Mesendoderm (in vitro differentiated cells): Measurements from ENCODE around the gene ST8SIA5.

ENCODE experiments used
- DNase-seq: peaks from one replicate; pipeline ENCODE4 v3.0.0; 2013
- H2AK5ac ChIP-seq: 2 replicates; pipeline ENCODE4 v1.6.1; 2013; ENCODE audit warnings: low read length, inconsistent platforms
- H2BK120ac ChIP-seq: 2 replicates; pipeline ENCODE4 v1.6.1; 2013; ENCODE audit warnings: low read depth, mild to moderate bottlenecking, low read length, moderate library complexity, mixed read lengths
- H2BK15ac ChIP-seq: replicated peaks from 2 replicates; pipeline ENCODE4 v1.6.1; 2013; ENCODE audit warnings: low read depth, mild to moderate bottlenecking, moderate library complexity
- H2BK5ac ChIP-seq: 2 replicates; pipeline ENCODE4 v1.6.1; 2013; ENCODE audit warnings: low read length, inconsistent platforms
- H3K18ac ChIP-seq: 2 replicates; pipeline ENCODE4 v1.6.1; 2013; ENCODE audit warnings: mild to moderate bottlenecking, low read length, mixed read lengths
- H3K23ac ChIP-seq: one replicate; pipeline ENCODE4 v1.6.1; 2013; ENCODE audit warnings: low read length
- H3K27ac ChIP-seq: 2 replicates; pipeline ENCODE4 v1.5.1; 2013; ENCODE audit warnings: low read depth, mild to moderate bottlenecking, inconsistent platforms, low read length, moderate library complexity
- H3K27me3 ChIP-seq: 2 replicates; pipeline ENCODE4 v1.6.1; 2013; ENCODE audit warnings: low read length, control low read depth, mild to moderate bottlenecking, inconsistent platforms; ENCODE audit not compliant: insufficient read depth, poor library complexity
- H3K36me3 ChIP-seq: 2 replicates; pipeline ENCODE4 v1.6.1; 2013; ENCODE audit warnings: low read length, inconsistent platforms; ENCODE audit not compliant: control insufficient read depth, insufficient read depth
- H3K4ac ChIP-seq: one replicate; pipeline ENCODE4 v1.6.1; 2013; ENCODE audit warnings: low read depth, mild to moderate bottlenecking, low read length, moderate library complexity
- H3K4me1 ChIP-seq: 2 replicates; pipeline ENCODE4 v1.6.1; 2013; ENCODE audit warnings: low read depth, low read length, inconsistent platforms; ENCODE audit not compliant: control insufficient read depth
- H3K4me2 ChIP-seq: 2 replicates; pipeline ENCODE4 v1.6.1; 2013; ENCODE audit warnings: low read length
- H3K4me3 ChIP-seq: 2 replicates; pipeline ENCODE4 v1.5.1; 2013; ENCODE audit warnings: mild to moderate bottlenecking, low read length
- H3K56ac ChIP-seq: one replicate; pipeline ENCODE4 v1.6.1; 2013; ENCODE audit warnings: low read length
- H3K79me1 ChIP-seq: 2 replicates; pipeline ENCODE4 v1.6.1; 2013; ENCODE audit warnings: low read length, inconsistent platforms
- H3K79me2 ChIP-seq: 2 replicates; pipeline ENCODE4 v1.6.1; 2013; ENCODE audit warnings: mild to moderate bottlenecking, low read length; ENCODE audit not compliant: control insufficient read depth, insufficient read depth
- H3K9ac ChIP-seq: 2 replicates; pipeline ENCODE4 v1.6.1; 2013; ENCODE audit warnings: low read length, inconsistent platforms
- H4K5ac ChIP-seq: one replicate; pipeline ENCODE4 v1.6.1; 2013; ENCODE audit warnings: low read length
- H4K8ac ChIP-seq: one replicate; pipeline ENCODE4 v1.6.1; 2013; ENCODE audit warnings: low read depth, mild to moderate bottlenecking, control low read depth, low read length, moderate library complexity
- WGBS: extraction: QIAGEN DNeasy Blood & Tissue Kit; methylation state at CpG from one replicate; pipeline ENCODE4 v1.1.7; 2013; ENCODE audit warnings: low lambda C conversion rate, missing lambda C conversion rate; ENCODE audit not compliant: insufficient coverage; ENCODE audit errors: extremely low coverage; 5-methylcytosine and 5-hydroxymethylcytosine counted together

The ST8SIA5 gene

DNA sequence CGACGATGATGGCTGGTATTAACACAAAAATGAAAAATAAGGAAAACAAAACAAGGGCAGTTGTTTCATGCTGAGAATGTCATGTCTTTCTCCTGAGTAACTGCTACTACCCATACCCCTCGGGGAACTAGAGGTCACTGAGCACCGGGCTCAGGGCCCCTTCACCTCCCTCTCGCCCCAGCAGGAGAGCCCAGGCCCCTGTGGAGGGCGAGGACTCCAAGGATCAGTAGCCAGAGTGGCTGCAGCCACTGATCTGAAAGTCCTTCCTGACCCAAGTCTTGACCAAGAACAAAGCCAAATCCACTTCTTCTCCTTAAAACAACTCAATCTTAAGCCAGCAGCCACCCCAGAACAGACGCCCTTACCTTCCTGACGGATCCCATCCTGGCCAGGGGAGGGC, 25.5 kb downstream of the ST8SIA5 start:
- Histone ChIP-seq H3K27me3 (no peaks in the 10 kb centered on the region), H2AK5ac (no peak overlapping the region), H3K79me2 (no peaks in the 10 kb centered on the region), H2BK5ac (no peak overlapping the region), H3K9ac (no peak overlapping the region), H4K5ac (no peak overlapping the region), H3K27ac (no peak overlapping the region), H3K56ac (no peak overlapping the region), H3K4me3 (no peak overlapping the region), H3K4me2 (no peak overlapping the region), H3K4me1 (no peaks in the 10 kb centered on the region), H3K36me3 (no peaks in the 10 kb centered on the region), H3K23ac (no peak overlapping the region), H4K8ac (no peak overlapping the region), H2BK15ac (no peak overlapping the region), H2BK120ac (no peak overlapping the region), H3K79me1 (no peaks in the 10 kb centered on the region), H3K18ac (no peak overlapping the region), H3K4ac (no peak overlapping the region)
- DNase-seq: no peak
- no CpG with 5 or more reads among the region's 8 CpGs for WGBS

DNA sequence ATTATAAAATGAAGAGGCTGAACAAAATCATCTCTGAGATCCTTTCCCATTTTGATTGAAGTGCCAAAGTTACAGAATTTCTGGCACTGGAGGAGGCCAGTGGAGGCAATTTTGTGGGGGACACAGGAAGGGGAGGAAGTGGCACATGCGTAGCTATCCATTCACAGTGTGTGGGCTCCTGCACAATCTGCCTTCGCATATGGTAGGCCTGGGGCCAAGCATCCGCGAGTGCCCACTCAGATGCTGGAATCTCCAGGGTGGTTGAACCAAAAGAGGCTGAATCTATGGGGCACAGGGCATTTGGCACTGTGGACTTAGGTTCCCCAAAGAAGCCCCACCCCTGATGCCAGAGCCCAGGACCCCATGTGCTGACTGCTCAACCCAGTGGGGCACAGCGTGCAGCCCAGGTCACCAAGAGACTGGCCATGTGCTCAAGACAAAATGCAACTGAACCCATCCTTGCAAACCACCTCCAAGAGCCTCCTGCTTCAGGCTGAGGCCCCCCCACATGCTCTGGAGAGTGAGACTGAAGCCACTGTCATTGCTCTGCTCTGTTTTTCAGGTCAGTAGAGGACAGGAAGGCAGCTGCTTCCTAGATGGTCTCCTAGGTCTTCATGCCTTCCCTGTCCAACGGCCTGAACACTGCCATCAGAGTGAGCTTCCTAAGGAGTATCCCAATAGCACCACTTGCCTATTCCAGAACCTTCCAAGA, 28.5 kb downstream of the ST8SIA5 start:
- Histone ChIP-seq H2AK5ac (no peak overlapping the region), H3K4me1 (no peaks in the 10 kb centered on the region), H3K23ac (no peak overlapping the region), H2BK15ac (no peak overlapping the region), H3K36me3 (no peaks in the 10 kb centered on the region), H3K27ac (no peak overlapping the region), H3K27me3 (no peaks in the 10 kb centered on the region), H3K4ac (no peak overlapping the region), H2BK5ac (no peak overlapping the region), H3K79me2 (no peaks in the 10 kb centered on the region), H3K4me3 (no peak overlapping the region), H2BK120ac (no peak overlapping the region), H3K4me2 (no peak overlapping the region), H4K8ac (no peak overlapping the region), H3K18ac (no peak overlapping the region), H3K79me1 (no peaks in the 10 kb centered on the region), H3K56ac (no peak overlapping the region), H4K5ac (no peak overlapping the region), H3K9ac (no peak overlapping the region)
- no CpG with 5 or more reads among the region's 6 CpGs for WGBS
- DNase-seq: no peak

DNA sequence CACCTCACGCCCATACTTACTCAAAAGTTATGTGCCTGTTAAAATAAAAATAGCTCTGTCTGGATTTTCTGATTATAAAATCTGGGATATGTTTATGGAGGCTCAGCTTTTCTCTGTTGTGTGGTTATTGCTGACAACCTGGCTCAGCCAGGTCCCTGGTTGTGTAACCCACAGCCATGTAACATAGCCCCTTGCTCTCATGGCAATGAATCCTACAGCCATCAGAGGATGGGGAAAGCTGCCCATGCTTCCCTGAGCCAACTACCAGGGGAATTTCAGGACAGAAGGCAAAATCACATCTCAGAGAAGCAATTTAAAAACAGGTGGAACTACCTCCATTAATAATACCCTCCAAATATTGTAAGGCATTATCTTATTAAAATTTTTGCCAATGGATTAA, 29.7 kb downstream of the ST8SIA5 start:
- no peak overlapping the region for H2BK5ac ChIP-seq
- no CpG with 5 or more reads among the region's 1 CpG for WGBS
- H4K5ac ChIP-seq: no peak overlapping the region
- no peak overlapping the region for H2BK15ac ChIP-seq
- no peaks in the 10 kb centered on the region for H3K79me1 ChIP-seq
- no peak overlapping the region for H4K8ac ChIP-seq
- H2BK120ac ChIP-seq: no peak overlapping the region
- DNase-seq: no peak
- H3K27ac ChIP-seq: no peak overlapping the region
- H3K4me1 ChIP-seq: no peaks in the 10 kb centered on the region
- H3K4ac ChIP-seq: no peak overlapping the region
- H3K4me3 ChIP-seq: no peak overlapping the region
- H3K18ac ChIP-seq: no peak overlapping the region
- H3K27me3 ChIP-seq: no peaks in the 10 kb centered on the region
- H3K4me2 ChIP-seq: no peak overlapping the region
- no peak overlapping the region for H2AK5ac ChIP-seq
- H3K36me3 ChIP-seq: no peaks in the 10 kb centered on the region
- no peaks in the 10 kb centered on the region for H3K79me2 ChIP-seq
- no peak overlapping the region for H3K23ac ChIP-seq
- H3K56ac ChIP-seq: no peak overlapping the region
- no peak overlapping the region for H3K9ac ChIP-seq

DNA sequence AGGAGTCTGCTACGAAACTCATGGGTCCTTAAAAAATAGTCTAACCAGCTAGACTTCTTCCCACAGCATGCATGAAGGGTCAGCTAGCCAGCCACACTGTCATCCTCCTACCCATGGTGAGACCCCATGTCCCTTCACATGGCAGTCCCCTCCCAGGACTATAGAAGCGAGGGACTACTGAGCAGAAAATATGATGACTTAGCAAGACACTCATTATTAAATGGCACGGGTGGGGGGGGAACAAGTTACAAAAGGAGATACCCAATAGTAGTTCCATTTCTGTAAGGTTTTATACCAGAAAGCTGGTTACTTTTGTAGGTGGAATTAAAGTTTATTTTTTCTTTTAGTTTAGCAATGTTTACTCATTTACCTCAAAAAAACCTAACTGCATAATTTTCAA, 31.5 kb downstream of the ST8SIA5 start:
- Histone ChIP-seq H4K8ac (no peak overlapping the region), H3K56ac (no peak overlapping the region), H2BK15ac (no peak overlapping the region), H3K27ac (no peak overlapping the region), H3K27me3 (no peaks in the 10 kb centered on the region), H3K79me1 (no peaks in the 10 kb centered on the region), H4K5ac (no peak overlapping the region), H3K79me2 (no peaks in the 10 kb centered on the region), H3K4ac (no peak overlapping the region), H3K23ac (no peak overlapping the region), H3K4me3 (no peak overlapping the region), H2BK5ac (no peak overlapping the region), H3K4me2 (no peak overlapping the region), H2AK5ac (no peak overlapping the region), H3K4me1 (no peaks in the 10 kb centered on the region), H3K36me3 (no peaks in the 10 kb centered on the region), H3K9ac (no peak overlapping the region), H3K18ac (no peak overlapping the region), H2BK120ac (no peak overlapping the region)
- no CpG with 5 or more reads among the region's 3 CpGs for WGBS
- DNase-seq: no peak

DNA sequence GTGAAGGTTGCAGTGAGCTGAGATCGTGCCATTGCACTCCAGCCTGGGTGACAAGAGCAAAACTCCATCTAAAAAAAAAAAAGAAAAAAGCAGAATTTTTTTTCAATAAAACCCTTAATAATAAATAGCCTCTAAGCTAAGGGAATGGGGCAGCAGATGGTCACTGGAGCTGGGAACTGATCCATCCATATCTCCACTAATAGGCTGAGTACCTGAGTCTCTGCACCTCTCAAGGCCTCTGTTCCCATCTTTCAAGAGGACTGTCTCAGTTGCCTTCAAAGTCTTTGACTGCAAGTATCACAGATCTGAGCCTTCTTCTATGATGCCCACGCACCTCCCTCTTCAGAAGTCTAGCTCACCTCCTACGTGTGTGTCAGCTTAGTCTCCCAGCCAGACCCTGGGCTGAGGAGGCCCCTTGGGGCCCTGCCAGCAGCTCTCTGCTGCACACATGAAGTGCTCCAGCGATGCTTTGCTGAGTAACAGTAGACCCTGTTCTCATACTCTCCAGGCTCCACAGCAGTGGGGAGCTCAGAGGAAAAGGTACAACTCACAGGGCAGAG, 32.9 kb downstream of the ST8SIA5 start:
- Histone ChIP-seq H3K27ac (no peak overlapping the region), H2BK5ac (no peak overlapping the region), H3K4me3 (no peak overlapping the region), H3K36me3 (no peaks in the 10 kb centered on the region), H3K79me1 (no peaks in the 10 kb centered on the region), H3K79me2 (no peaks in the 10 kb centered on the region), H4K8ac (no peak overlapping the region), H3K56ac (no peak overlapping the region), H2BK120ac (no peak overlapping the region), H3K4ac (no peak overlapping the region), H3K4me2 (no peak overlapping the region), H3K18ac (no peak overlapping the region), H2AK5ac (no peak overlapping the region), H3K23ac (no peak overlapping the region), H3K27me3 (no peaks in the 10 kb centered on the region), H2BK15ac (no peak overlapping the region), H4K5ac (no peak overlapping the region), H3K9ac (no peak overlapping the region), H3K4me1 (no peaks in the 10 kb centered on the region)
- DNase-seq: no peak
- no CpG with 5 or more reads among the region's 4 CpGs for WGBS

DNA sequence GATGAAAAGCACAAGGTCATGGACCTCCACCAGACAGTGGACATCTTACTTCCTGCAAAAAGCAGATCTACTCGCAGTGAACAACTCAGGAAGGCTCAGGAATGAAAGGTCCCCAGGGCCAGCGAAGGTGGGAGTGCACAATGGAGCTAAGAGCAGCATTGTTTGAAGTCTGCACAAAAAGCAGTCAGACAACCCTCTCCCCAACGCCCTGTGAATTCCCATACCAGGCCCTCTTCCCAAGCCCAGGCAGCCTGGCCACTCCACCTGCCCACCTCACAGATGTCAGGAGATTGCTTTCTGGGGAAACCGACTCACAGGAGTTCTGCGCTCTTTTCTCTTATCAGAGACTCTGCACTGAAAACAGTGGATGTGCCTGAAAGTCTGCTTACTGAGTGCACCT, 34.8 kb downstream of the ST8SIA5 start:
- no peak overlapping the region for H2BK15ac ChIP-seq
- no peak overlapping the region for H2AK5ac ChIP-seq
- DNase-seq: no peak
- no peaks in the 10 kb centered on the region for H3K4me1 ChIP-seq
- H3K79me1 ChIP-seq: no peaks in the 10 kb centered on the region
- no peak overlapping the region for H3K18ac ChIP-seq
- H3K27ac ChIP-seq: no peak overlapping the region
- H4K8ac ChIP-seq: no peak overlapping the region
- H3K56ac ChIP-seq: no peak overlapping the region
- H3K4me2 ChIP-seq: no peak overlapping the region
- no peak overlapping the region for H3K9ac ChIP-seq
- no CpG with 5 or more reads among the region's 5 CpGs for WGBS
- no peak overlapping the region for H2BK120ac ChIP-seq
- no peak overlapping the region for H2BK5ac ChIP-seq
- H3K4ac ChIP-seq: no peak overlapping the region
- H3K36me3 ChIP-seq: no peaks in the 10 kb centered on the region
- no peaks in the 10 kb centered on the region for H3K27me3 ChIP-seq
- no peak overlapping the region for H3K23ac ChIP-seq
- H4K5ac ChIP-seq: no peak overlapping the region
- H3K79me2 ChIP-seq: no peaks in the 10 kb centered on the region
- no peak overlapping the region for H3K4me3 ChIP-seq
